Left lung (tissue), 10 donors: ENCODE results near the gene GLIS1. TPM values are rescaled to one million over a fixed set of nuclear protein-coding genes. Genes with fewer than 3 reads are reported as not detected.

Experiments
- ATAC-seq: fragments of 200-7000 bp; cut with Tn5 transposase; one replicate; pipeline ENCODE4 v1.9.1; 2020; ENCODE audit warnings: moderate library complexity
- DNase-seq, 4 donors: peaks; one replicate each; pipeline ENCODE4 v3.0.0-alpha.2; 2013 to 2020
- H3K27ac ChIP-seq, 2 donors: fragments of 200-600 bp; sonication (generic) in 1 of 2; one replicate each; pipeline versions ENCODE4 v1.5.0 to v1.8.0; 2020 to 2021
- H3K27me3 ChIP-seq, 2 donors: fragments of 200-600 bp; sonication (generic) in 1 of 2; one replicate each; pipeline versions ENCODE4 v1.5.0 to v1.8.0; 2020 to 2021
- H3K36me3 ChIP-seq, 2 donors: fragments of 200-600 bp; sonication (generic) in 1 of 2; one replicate each; pipeline versions ENCODE4 v1.5.0 to v1.8.0; 2020 to 2021
- H3K4me1 ChIP-seq, 2 donors: fragments of 200-600 bp; one replicate each; pipeline ENCODE4 v1.8.0; 2021
- H3K4me3 ChIP-seq, 2 donors: fragments of 200-600 bp; sonication (generic) in 1 of 2; one replicate each; pipeline versions ENCODE4 v1.5.0 to v1.8.0; 2020 to 2021; ENCODE audit warnings: mild to moderate bottlenecking in 1 of 2
- H3K9me3 ChIP-seq, 2 donors: fragments of 200-600 bp; sonication (generic) in 1 of 2; one replicate each; pipeline versions ENCODE4 v1.5.0 to v1.8.0; 2020 to 2021
- CTCF ChIP-seq, 2 donors: fragments of 200-600 bp; sonication (generic) in 1 of 2; IDR thresholded peaks; one replicate each; pipeline versions ENCODE4 v1.5.0 to v1.8.0; 2021; ENCODE audit warnings: antibody characterized with exemption in 2 of 2
- intact Hi-C, 2 donors: fragments of 100-400 bp; cut with DNase I; formaldehyde crosslinking; loops; one replicate each; pipeline versions ENCODE4 v1.11.2 to v1.14.2; 2022
- polyA plus RNA-seq, 6 donors: library from polyadenylated mRNA; unstranded; fragments of 120-200 nt; gene quantifications; one replicate each; pipeline ENCODE4 v1.2.1, GENCODE V29; 2013; ENCODE audit not compliant: insufficient read length in 6 of 6
- total RNA-seq, 2 donors: library from RNA; stranded (reverse); fragmentation: NEBNext Ultra II Directional; extraction: Animal tissue kit (Norgen Biotek cat#: 25700); gene quantifications; one replicate each; pipeline ENCODE4 v1.2.1, GENCODE V29; 2021
- donor health status: DM: no; HTN: yes; CAD: no.
- donor health status: DM: no; HTN: no; CAD: no.

Gene GLIS1
- total and polyA plus RNA-seq, 8 donors, result 0.06 to 0.16 (median 0.12) TPM; not detected in 4

- intact Hi-C loops, result loop anchor here in 1 of 2 donors (5.0 to 10.0 kb wide), 2 partner anchors 110 to 267 kb away; no protein-coding TSS in a partner anchor
- Histone ChIP-seq H3K27ac (no peak overlapping the region), H3K27me3 (peaks cover 0 to 65% of the 10 kb centered on the region in 2 donors), H3K9me3 (no peaks in the 10 kb centered on the region), H3K4me1 (no peaks in the 10 kb centered on the region), H3K4me3 (no peak overlapping the region), H3K36me3 (no peaks in the 10 kb centered on the region)
- no peak for TF ChIP-seq CTCF (IDR thresholded peaks at IDR 0.05)
- DNase-seq (no peak), ATAC-seq (no peak)
Measured at GRCh38 chr1:53484705-53485477, 254.1 kb downstream of the GLIS1 start.

GRCh38 chr1:53483656-53484055, 255.3 kb downstream of the GLIS1 start:
- TF ChIP-seq CTCF (IDR thresholded peaks at IDR 0.05), result no peak
- intact Hi-C loops, result loop anchor here in 1 of 2 donors (10.0 kb wide), 1 partner anchor 111 kb away; no protein-coding TSS in a partner anchor

GRCh38 chr1:53483170-53483569, 255.8 kb downstream of the GLIS1 start:
- no peaks in the 10 kb centered on the region for H3K4me1 ChIP-seq

More at GRCh38 chr1:53483656-53484055, 255.3 kb downstream of the GLIS1 start:
- no peak for DNase-seq
- Histone ChIP-seq H3K4me1 (no peaks in the 10 kb centered on the region), H3K9me3 (no peaks in the 10 kb centered on the region), H3K36me3 (no peaks in the 10 kb centered on the region), H3K27ac (no peak overlapping the region), H3K27me3 (peaks cover 0 to 59% of the 10 kb centered on the region in 2 donors), H3K4me3 (no peak overlapping the region)
- ATAC-seq, result no peak

GRCh38 chr1:53482441-53483153, 256.4 kb downstream of the GLIS1 start:
- no peak for DNase-seq
- no peak for TF ChIP-seq CTCF (IDR thresholded peaks at IDR 0.05)
- intact Hi-C loops, result loop anchor here in 1 of 2 donors (10.0 kb wide), 1 partner anchor 112 kb away; no protein-coding TSS in a partner anchor
- H3K27me3 ChIP-seq, result peaks cover 0 to 51% of the 10 kb centered on the region in 2 donors
- H3K36me3 ChIP-seq, result no peaks in the 10 kb centered on the region
- H3K27ac ChIP-seq, result no peak overlapping the region
- ATAC-seq, result no peak
- no peaks in the 10 kb centered on the region for H3K4me1 ChIP-seq
- no peaks in the 10 kb centered on the region for H3K9me3 ChIP-seq
- no peak overlapping the region for H3K4me3 ChIP-seq

More at GRCh38 chr1:53483170-53483569, 255.8 kb downstream of the GLIS1 start:
- DNase-seq (no peak), ATAC-seq (no peak)
- no peaks in the 10 kb centered on the region for H3K36me3 ChIP-seq
- H3K27ac ChIP-seq, result no peak overlapping the region
- H3K4me3 ChIP-seq, result no peak overlapping the region
- H3K27me3 ChIP-seq, result peaks cover 0 to 54% of the 10 kb centered on the region in 2 donors
- no peak for TF ChIP-seq CTCF (IDR thresholded peaks at IDR 0.05)
- intact Hi-C loops, result loop anchor here in 1 of 2 donors (10.0 kb wide), 1 partner anchor 112 kb away; no protein-coding TSS in a partner anchor
- no peaks in the 10 kb centered on the region for H3K9me3 ChIP-seq

- H3K36me3 ChIP-seq, result no peaks in the 10 kb centered on the region
- intact Hi-C loops, result loop anchor here in 1 of 2 donors (10.0 kb wide), 1 partner anchor 113 kb away; no protein-coding TSS in a partner anchor
- ATAC-seq, result no peak
- peaks cover 0 to 39% of the 10 kb centered on the region in 2 donors for H3K27me3 ChIP-seq
- no peak overlapping the region for H3K4me3 ChIP-seq
- H3K27ac ChIP-seq, result no peak overlapping the region
- no peak for DNase-seq
- no peak for TF ChIP-seq CTCF (IDR thresholded peaks at IDR 0.05)
- no peaks in the 10 kb centered on the region for H3K9me3 ChIP-seq
- no peaks in the 10 kb centered on the region for H3K4me1 ChIP-seq
Measured at GRCh38 chr1:53481456-53481855, 257.5 kb downstream of the GLIS1 start.
